Vagina (tissue), 2 donors: ENCODE measurements around the gene PBX1.
"Not testable (repeated sequence)": the region's sequence is repeated elsewhere in the genome, so short reads cannot be mapped to it uniquely, and the experiment has no call there.

Experiments used
- POLR2A ChIP-seq, 2 donors: fragments of 450-650 bp; IDR thresholded peaks; one replicate each; pipeline ENCODE4 v1.6.1; 2017; ENCODE audit warnings: antibody characterized with exemption in 2 of 2, mild to moderate bottlenecking in 2 of 2, moderate library complexity in 2 of 2
- TF ChIP-seq, protein P1 (sequence below), 3 experiments: fragments of 450-650 bp in 2 of 3; fragments of 200-600 bp in 1 of 3; sonication (generic) in 1 of 3; IDR thresholded peaks; one replicate each; pipeline ENCODE4 v1.5.1; 2017 to 2019; ENCODE audit warnings: antibody characterized with exemption in 3 of 3, mild to moderate bottlenecking in 2 of 3, moderate library complexity in 2 of 3

DNA sequence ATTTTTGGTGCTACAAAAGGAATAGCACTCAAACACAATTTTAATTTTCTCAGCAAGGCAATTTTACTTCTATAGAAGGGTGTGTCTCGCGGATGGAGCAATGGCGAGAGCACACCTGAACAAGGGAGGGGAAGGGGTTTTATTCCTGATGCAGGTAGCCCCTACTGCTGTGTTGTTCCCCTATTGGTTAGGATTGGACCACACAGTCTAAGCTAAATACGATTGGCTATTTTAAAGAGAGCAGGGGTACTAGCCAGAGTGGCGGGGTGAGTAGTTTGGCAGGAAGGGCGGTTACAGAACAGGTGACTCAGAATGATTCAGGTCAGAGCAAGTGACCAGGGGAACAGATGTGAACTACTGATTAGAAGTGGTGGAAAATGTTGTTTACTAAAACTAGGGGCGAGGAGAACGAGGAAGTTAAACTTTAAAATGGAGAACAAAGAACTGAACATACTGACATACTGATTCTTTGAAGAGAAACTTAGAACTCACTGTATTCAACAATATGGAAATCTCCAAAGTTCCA, 6.5 kb upstream of the PBX1 start:
- TF ChIP-seq, protein P1, sequence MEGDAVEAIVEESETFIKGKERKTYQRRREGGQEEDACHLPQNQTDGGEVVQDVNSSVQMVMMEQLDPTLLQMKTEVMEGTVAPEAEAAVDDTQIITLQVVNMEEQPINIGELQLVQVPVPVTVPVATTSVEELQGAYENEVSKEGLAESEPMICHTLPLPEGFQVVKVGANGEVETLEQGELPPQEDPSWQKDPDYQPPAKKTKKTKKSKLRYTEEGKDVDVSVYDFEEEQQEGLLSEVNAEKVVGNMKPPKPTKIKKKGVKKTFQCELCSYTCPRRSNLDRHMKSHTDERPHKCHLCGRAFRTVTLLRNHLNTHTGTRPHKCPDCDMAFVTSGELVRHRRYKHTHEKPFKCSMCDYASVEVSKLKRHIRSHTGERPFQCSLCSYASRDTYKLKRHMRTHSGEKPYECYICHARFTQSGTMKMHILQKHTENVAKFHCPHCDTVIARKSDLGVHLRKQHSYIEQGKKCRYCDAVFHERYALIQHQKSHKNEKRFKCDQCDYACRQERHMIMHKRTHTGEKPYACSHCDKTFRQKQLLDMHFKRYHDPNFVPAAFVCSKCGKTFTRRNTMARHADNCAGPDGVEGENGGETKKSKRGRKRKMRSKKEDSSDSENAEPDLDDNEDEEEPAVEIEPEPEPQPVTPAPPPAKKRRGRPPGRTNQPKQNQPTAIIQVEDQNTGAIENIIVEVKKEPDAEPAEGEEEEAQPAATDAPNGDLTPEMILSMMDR (IDR thresholded peaks at IDR 0.05) = not testable (repeated sequence)
- not testable (repeated sequence) for TF ChIP-seq POLR2A (IDR thresholded peaks at IDR 0.05)
